CD4-positive, alpha-beta memory T cell (primary cell): ENCODE measurements around the gene RAET1G. TPM values are rescaled to one million over a fixed set of nuclear protein-coding genes. Genes with fewer than 3 reads are reported as not detected.

Experiments
- CTCF ChIA-PET: fragments of 350-600 bp; sonication (Branson Sonifier 250); formaldehyde crosslinking; loops from one replicate; lab custom pipeline; 2021; ENCODE audit warnings: inconsistent platforms; ENCODE audit not compliant: partially characterized antibody; lab: Charles Lee
- POLR2A ChIA-PET: fragments of 350-600 bp; sonication (Branson Sonifier 250); formaldehyde crosslinking; loops from one replicate; lab custom pipeline; 2021; ENCODE audit not compliant: partially characterized antibody; lab: Charles Lee
- DNase-seq, 5 donors: peaks; one replicate each; pipeline versions ENCODE4 v3.0.0 to v3.0.0-alpha.2; 2020 to 2022; ENCODE audit warnings: mixed read lengths in 1 of 5
- H3K27ac ChIP-seq: one replicate; pipeline ENCODE4 v1.7.0; 2013; ENCODE audit warnings: low read depth, low read length
- H3K27me3 ChIP-seq: 2 replicates; pipeline ENCODE4 v1.7.0; 2013; ENCODE audit warnings: mild to moderate bottlenecking, low read length, moderate library complexity; ENCODE audit not compliant: insufficient read depth
- H3K36me3 ChIP-seq: 2 replicates; pipeline ENCODE4 v1.7.0; 2013; ENCODE audit warnings: mild to moderate bottlenecking, low read length, moderate library complexity; ENCODE audit not compliant: insufficient read depth
- H3K4me1 ChIP-seq: 2 replicates; pipeline ENCODE4 v1.7.0; 2013; ENCODE audit warnings: mild to moderate bottlenecking, low read length, moderate library complexity; ENCODE audit not compliant: insufficient read depth
- H3K4me3 ChIP-seq, 2 donors: one replicate each; pipeline ENCODE4 v1.7.0; 2013; ENCODE audit warnings: low read length in 2 of 2, mild to moderate bottlenecking in 1 of 2
- H3K9me3 ChIP-seq, 2 donors: one replicate each; pipeline ENCODE4 v1.7.0; 2013; ENCODE audit warnings: low read length in 2 of 2, control low read depth in 1 of 2; ENCODE audit not compliant: control insufficient read depth in 1 of 2
- H3K27ac Mint-ChIP-seq, 7 donors: one replicate each; pipeline ENCODE4 v1.8.0; 2020 to 2021; ENCODE audit warnings: mixed read lengths in 7 of 7, mild to moderate bottlenecking in 6 of 7, inconsistent platforms in 3 of 7, moderate library complexity in 3 of 7
- H3K27me3 Mint-ChIP-seq, 2 donors: one replicate each; pipeline ENCODE4 v1.8.0; 2020 to 2021; ENCODE audit warnings: mixed read lengths in 2 of 2
- H3K36me3 Mint-ChIP-seq, 2 donors: one replicate each; pipeline ENCODE4 v1.8.0; 2020 to 2021; ENCODE audit warnings: mixed read lengths in 2 of 2, inconsistent platforms in 1 of 2, mild to moderate bottlenecking in 1 of 2
- H3K4me1 Mint-ChIP-seq, 4 donors: one replicate each; pipeline ENCODE4 v1.8.0; 2020 to 2021; ENCODE audit warnings: mixed read lengths in 4 of 4, mild to moderate bottlenecking in 1 of 4
- H3K4me3 Mint-ChIP-seq, 8 donors: one replicate each; pipeline ENCODE4 v1.8.0; 2020 to 2021; ENCODE audit warnings: mixed read lengths in 8 of 8, mild to moderate bottlenecking in 7 of 8, moderate library complexity in 6 of 8, inconsistent platforms in 3 of 8
- H3K9me3 Mint-ChIP-seq, 8 donors: one replicate each; pipeline ENCODE4 v1.8.0; 2020 to 2021; ENCODE audit warnings: mixed read lengths in 8 of 8, mild to moderate bottlenecking in 5 of 8, inconsistent platforms in 3 of 8, moderate library complexity in 1 of 8
- intact Hi-C: fragments of 100-400 bp; cut with micrococcal nuclease; formaldehyde crosslinking; loops from one replicate; pipeline ENCODE4 v1.15.1; 2023
- polyA plus RNA-seq, 2 donors: library from polyadenylated mRNA; unstranded; fragments of 300-500 nt; fragmentation: Illumina TruSeq; gene quantifications; one replicate each; pipeline ENCODE4 v1.2.3, GENCODE V29; 2021
- total RNA-seq, 2 experiments: library from RNA; stranded (reverse); gene quantifications; one replicate each; pipeline ENCODE4 v1.2.3, GENCODE V29; 2021

RAET1G gene
- total and polyA plus RNA-seq, 4 experiments from 2014 or later = not detected

GRCh38 chr6:149881066-149881766 is 41.7 kb downstream of the RAET1G start:
- Histone ChIP-seq H3K27me3 (peaks cover 5% of the 10 kb centered on the region), H3K27ac (no peak overlapping the region), H3K4me1 (no peaks in the 10 kb centered on the region), H3K9me3 (no peaks in the 10 kb centered on the region), H3K4me3 (no peak overlapping the region), H3K36me3 (no peaks in the 10 kb centered on the region)
- POLR2A ChIA-PET = no interaction called here
- Mint-ChIP-seq H3K4me1 (no peaks in the 10 kb centered on the region), H3K27ac (no peak overlapping the region), H3K4me3 (no peak overlapping the region), H3K9me3 (peaks cover 0 to 2% (median 0%) of the 10 kb centered on the region in 8 donors), H3K27me3 (peaks cover 28 to 51% of the 10 kb centered on the region in 2 donors), H3K36me3 (no peaks in the 10 kb centered on the region)
- CTCF ChIA-PET = interaction anchor here (0.6 to 2.1 kb wide), 3 partner anchors 15 to 266 kb away, joined by 3 to 7 read pairs (median 4); no protein-coding TSS in a partner anchor
- intact Hi-C loops = no loop called here
- DNase-seq = no peak

- H3K27ac Mint-ChIP-seq = no peak overlapping the region
- no peak overlapping the region for H3K4me3 ChIP-seq
- H3K27me3 ChIP-seq = peaks cover 5% of the 10 kb centered on the region
- DNase-seq = no peak
- no peaks in the 10 kb centered on the region for H3K9me3 ChIP-seq
- H3K36me3 Mint-ChIP-seq = no peaks in the 10 kb centered on the region
- peaks cover 37 to 47% of the 10 kb centered on the region in 2 donors for H3K27me3 Mint-ChIP-seq
- intact Hi-C loops = no loop called here
- H3K4me1 Mint-ChIP-seq = no peaks in the 10 kb centered on the region
- ChIA-PET CTCF (interaction anchor here (1.3 kb wide), 1 partner anchor 12 kb away, joined by 5 read pairs; no protein-coding TSS in a partner anchor), POLR2A (no interaction called here)
- H3K4me3 Mint-ChIP-seq = no peak overlapping the region
- no peaks in the 10 kb centered on the region for H3K36me3 ChIP-seq
- H3K27ac ChIP-seq = no peak overlapping the region
- H3K4me1 ChIP-seq = no peaks in the 10 kb centered on the region
- peaks cover 0 to 4% (median 0%) of the 10 kb centered on the region in 8 donors for H3K9me3 Mint-ChIP-seq
Measured at GRCh38 chr6:149877659-149878058, 45.3 kb downstream of the RAET1G start.

- no peaks in the 10 kb centered on the region for H3K36me3 Mint-ChIP-seq
- Histone ChIP-seq H3K27ac (no peak overlapping the region), H3K27me3 (peaks cover 5% of the 10 kb centered on the region), H3K4me1 (no peaks in the 10 kb centered on the region), H3K4me3 (no peak overlapping the region), H3K9me3 (no peaks in the 10 kb centered on the region), H3K36me3 (no peaks in the 10 kb centered on the region)
- DNase-seq = no peak
- no peaks in the 10 kb centered on the region for H3K4me1 Mint-ChIP-seq
- ChIA-PET CTCF (no interaction called here), POLR2A (no interaction called here)
- intact Hi-C loops = no loop called here
- peaks cover 0 to 9% (median 3%) of the 10 kb centered on the region in 8 donors for H3K9me3 Mint-ChIP-seq
- H3K27me3 Mint-ChIP-seq = peaks cover 37 to 45% of the 10 kb centered on the region in 2 donors
- no peak overlapping the region for H3K27ac Mint-ChIP-seq
- no peak overlapping the region for H3K4me3 Mint-ChIP-seq
Measured at GRCh38 chr6:149876241-149876933, 46.5 kb downstream of the RAET1G start.

GRCh38 chr6:149872233-149872632 is 50.7 kb downstream of the RAET1G start:
- Mint-ChIP-seq H3K36me3 (no peaks in the 10 kb centered on the region), H3K4me1 (no peaks in the 10 kb centered on the region), H3K4me3 (no peak overlapping the region), H3K27me3 (peaks cover 17 to 20% of the 10 kb centered on the region in 2 donors), H3K27ac (no peak overlapping the region), H3K9me3 (peaks cover 0 to 9% (median 3%) of the 10 kb centered on the region in 8 donors)
- intact Hi-C loops = no loop called here
- ChIA-PET POLR2A (no interaction called here), CTCF (interaction anchor here (0.6 kb wide), 1 partner anchor 376 kb away, joined by 3 read pairs; no protein-coding TSS in a partner anchor)
- H3K36me3 ChIP-seq = no peaks in the 10 kb centered on the region
- H3K4me3 ChIP-seq = no peak overlapping the region
- DNase-seq = no peak
- H3K4me1 ChIP-seq = no peaks in the 10 kb centered on the region
- H3K27me3 ChIP-seq = no peaks in the 10 kb centered on the region
- no peak overlapping the region for H3K27ac ChIP-seq
- no peaks in the 10 kb centered on the region for H3K9me3 ChIP-seq

- CTCF ChIA-PET = no interaction called here
- Histone ChIP-seq H3K27ac (no peak overlapping the region), H3K9me3 (no peaks in the 10 kb centered on the region), H3K27me3 (no peaks in the 10 kb centered on the region), H3K36me3 (no peaks in the 10 kb centered on the region), H3K4me1 (no peaks in the 10 kb centered on the region), H3K4me3 (no peak overlapping the region)
- H3K4me1 Mint-ChIP-seq = no peaks in the 10 kb centered on the region
- peaks cover 11 to 14% of the 10 kb centered on the region in 2 donors for H3K27me3 Mint-ChIP-seq
- no peaks in the 10 kb centered on the region for H3K36me3 Mint-ChIP-seq
- H3K4me3 Mint-ChIP-seq = no peak overlapping the region
- peaks cover 0 to 9% (median 3%) of the 10 kb centered on the region in 8 donors for H3K9me3 Mint-ChIP-seq
- intact Hi-C loops = no loop called here
- POLR2A ChIA-PET = no interaction called here
- no peak for DNase-seq
- no peak overlapping the region for H3K27ac Mint-ChIP-seq
Measured at GRCh38 chr6:149871182-149871581, 51.7 kb downstream of the RAET1G start.

GRCh38 chr6:149869275-149869892 is 53.5 kb downstream of the RAET1G start:
- Histone ChIP-seq H3K4me3 (no peak overlapping the region), H3K27me3 (no peaks in the 10 kb centered on the region), H3K4me1 (peaks cover 5% of the 10 kb centered on the region), H3K27ac (no peak overlapping the region), H3K9me3 (no peaks in the 10 kb centered on the region), H3K36me3 (no peaks in the 10 kb centered on the region)
- peaks cover 7 to 12% of the 10 kb centered on the region in 2 donors for H3K27me3 Mint-ChIP-seq
- intact Hi-C loops = no loop called here
- H3K4me1 Mint-ChIP-seq = peaks cover 0 to 8% (median 4%) of the 10 kb centered on the region in 4 donors
- H3K27ac Mint-ChIP-seq = no peak overlapping the region
- H3K36me3 Mint-ChIP-seq = no peaks in the 10 kb centered on the region
- H3K4me3 Mint-ChIP-seq = no peak overlapping the region
- no peak for DNase-seq
- peaks cover 0 to 9% (median 3%) of the 10 kb centered on the region in 8 donors for H3K9me3 Mint-ChIP-seq
- CTCF ChIA-PET = interaction anchor here (1.1 kb wide), 1 partner anchor 34 kb away, joined by 8 read pairs; no protein-coding TSS in a partner anchor
- POLR2A ChIA-PET = no interaction called here
